ENCODE results near the gene LRRC57.

LRRC57 gene

GRCh38 chr15:42490671-42491538 lies 57.7 kb downstream of the LRRC57 start, which contains the start of gene ZNF106:
ZNF106 (minus strand) TSS chr15:42491141; CDS start chr15:42472289, 18,852 bp downstream.
- peak; percentile 70 for DNase-seq

GRCh38 chr15:42490291-42490670 lies 58.3 kb downstream of the LRRC57 start:
- no peak for DNase-seq

All from T1000 (cell line).